HG02588 (cell line): Measurements from ENCODE around the gene TRAPPC2L.

Experiments used
- ATAC-seq: cut with Tn5 transposase; IDR thresholded peaks from one replicate; pipeline ENCODE4 v1.9.1; 2021; ENCODE audit warnings: mild to moderate bottlenecking, moderate library complexity; ENCODE audit not compliant: unreplicated experiment

Gene TRAPPC2L

DNA sequence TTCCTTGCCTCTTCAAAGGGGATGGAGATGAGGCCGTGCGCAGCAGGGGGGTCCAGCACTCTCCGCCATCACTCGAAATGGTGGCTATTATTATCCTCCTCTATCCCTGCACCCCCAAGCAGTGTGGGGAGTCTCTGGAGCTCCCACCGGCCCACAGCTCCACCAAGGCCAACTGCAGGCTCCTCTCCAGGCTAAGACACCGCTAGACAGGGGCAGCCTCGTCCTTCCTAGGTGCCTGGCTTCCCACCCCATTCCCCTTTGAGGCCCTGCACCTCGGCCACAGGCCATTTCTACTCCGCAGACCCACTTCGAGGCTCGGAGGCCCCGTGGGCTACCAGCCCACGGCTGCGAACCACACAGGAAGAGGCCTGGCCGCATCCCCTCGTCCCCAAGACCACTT is 49.1 kb downstream of the TRAPPC2L start:
- ATAC-seq: no peak

GRCh38 chr16:88906535-88907105 is 49.7 kb downstream of the TRAPPC2L start:
- no peak for ATAC-seq

DNA sequence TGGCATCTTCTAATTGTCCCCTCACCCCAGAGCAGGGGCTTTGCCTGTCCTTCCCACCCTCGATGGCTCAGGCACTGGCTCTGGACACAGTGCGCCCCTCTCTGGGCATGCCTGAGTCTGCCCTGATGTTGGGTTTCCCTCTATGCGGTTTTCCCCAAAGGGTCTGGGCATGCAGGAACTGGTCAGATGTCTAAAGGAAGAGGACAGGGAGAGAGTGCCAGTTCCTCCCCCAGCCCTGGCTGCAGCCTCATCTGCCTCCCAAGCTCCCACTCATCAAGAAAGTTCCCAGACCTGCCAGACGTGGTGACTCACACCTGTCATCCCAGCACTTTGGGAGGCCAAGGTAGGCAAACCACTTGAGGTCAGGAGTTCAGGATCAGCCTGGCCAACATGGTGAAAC is 50.8 kb downstream of the TRAPPC2L start:
- no peak for ATAC-seq

DNA sequence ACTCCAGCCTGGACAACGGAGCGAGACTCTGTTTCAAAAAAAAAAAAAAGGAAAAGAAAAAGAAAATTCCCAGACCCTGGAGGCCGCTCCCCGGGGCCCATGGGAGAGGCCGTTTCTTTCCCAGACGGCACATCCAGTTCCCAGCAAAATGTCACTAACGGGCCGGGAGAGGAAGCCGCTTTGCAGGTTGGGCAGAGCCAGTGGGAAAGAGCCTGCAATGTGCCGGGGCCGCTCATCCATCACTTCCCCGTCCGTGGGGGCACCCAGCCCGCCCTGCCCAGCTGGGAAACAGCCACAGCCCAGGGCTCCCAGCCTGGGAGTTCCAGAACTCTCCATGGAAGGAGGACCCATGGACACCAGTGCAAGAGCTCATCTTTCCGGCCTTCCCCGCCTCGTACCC is 51.4 kb downstream of the TRAPPC2L start:
- ATAC-seq: no peak

DNA sequence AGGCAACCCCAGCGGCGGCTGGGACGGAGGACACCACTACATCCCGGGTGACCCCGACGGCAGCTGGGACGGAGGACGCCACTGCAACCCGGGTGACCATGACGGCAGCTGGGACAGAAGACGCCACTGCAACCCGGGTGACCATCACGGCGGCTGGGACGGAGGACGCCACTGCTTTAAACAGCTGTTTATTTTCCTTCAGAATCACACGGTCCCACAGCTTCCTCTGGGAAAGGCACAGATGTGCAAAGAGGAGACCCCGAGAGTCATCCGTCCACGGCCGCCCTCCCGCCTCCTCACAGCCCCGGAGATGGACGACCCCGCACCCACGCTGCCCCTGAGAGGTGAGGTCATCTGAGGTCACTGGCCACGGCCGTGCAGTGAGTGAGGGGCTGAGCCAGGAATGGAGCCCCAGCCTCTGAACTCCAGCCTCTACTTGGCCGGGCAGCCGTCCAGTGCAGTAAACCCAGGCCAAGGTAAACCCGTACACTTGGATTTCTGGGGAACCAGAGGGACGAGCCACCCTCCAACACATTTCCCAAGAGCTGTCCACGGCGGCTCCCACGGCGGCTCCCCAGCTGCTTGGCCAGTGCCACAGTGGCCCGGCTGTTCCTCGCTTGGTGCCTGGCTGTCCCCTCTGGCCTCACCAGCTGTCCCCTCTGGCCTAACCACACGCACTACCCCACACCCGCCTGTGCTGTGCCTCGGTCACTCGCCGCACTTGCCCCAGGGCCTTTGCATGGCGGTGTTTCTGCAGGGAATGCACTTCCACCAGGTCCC is 52.7 kb downstream of the TRAPPC2L start:
- no peak for ATAC-seq

DNA sequence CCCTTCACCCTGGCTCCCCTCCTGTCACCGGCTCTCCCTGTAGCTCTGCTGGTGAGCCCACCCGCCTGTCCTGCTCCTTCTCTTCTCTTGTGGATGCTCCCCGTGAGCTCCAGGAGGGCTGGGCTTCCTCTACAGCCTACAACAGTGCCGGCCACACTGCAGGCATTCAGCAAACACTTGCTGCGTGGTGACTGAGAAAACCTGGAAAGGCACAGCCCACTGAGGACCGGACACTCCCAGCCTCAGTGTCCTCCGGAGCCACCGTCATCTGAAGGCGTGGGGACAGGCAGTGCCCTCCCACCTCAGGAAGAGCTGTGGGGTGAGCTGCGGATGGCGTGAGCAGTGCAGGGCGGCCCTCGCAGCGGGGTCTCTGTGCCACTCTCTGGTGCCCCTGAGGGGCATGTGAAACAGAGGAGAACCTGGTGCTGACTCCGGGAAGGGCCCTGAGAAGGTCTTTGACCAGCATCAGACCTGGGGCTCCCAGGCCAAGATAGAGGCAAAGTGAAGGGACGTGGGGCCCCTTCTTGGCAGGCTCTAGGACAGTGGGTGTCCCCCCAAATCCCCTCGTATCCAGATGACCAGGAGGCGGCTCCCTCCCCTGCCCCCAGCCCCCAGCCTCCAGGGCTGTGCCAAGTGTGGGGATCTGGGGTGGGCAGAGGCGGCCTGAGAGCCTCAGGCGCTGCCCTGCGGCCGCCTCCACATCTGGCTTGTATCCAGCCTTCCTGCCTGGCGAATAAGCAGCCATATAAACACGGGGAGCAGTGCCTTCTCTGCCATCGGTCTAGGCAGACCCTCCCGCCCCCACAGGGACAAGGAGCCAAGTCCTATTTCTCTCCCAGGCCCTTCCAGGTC is 53.6 kb downstream of the TRAPPC2L start:
- ATAC-seq: no peak

GRCh38 chr16:88911136-88911945 is 54.4 kb downstream of the TRAPPC2L start:
- no peak for ATAC-seq

- ATAC-seq: no peak
Measured at GRCh38 chr16:88911946-88912310, 55.0 kb downstream of the TRAPPC2L start.
